Mucosa of gallbladder (tissue), 1 donor: Measurements from ENCODE around the gene PGM2L1. TPM values are rescaled to one million over a fixed set of nuclear protein-coding genes. Genes with fewer than 3 reads are reported as not detected.
A peak's percentile ranks its signal among the peaks of the same experiment; 100 is the strongest.
"Not testable (repeated sequence)": the region's sequence is repeated elsewhere in the genome, so short reads cannot be mapped to it uniquely, and the experiment has no call there.

ENCODE experiments used
- DNase-seq: peaks from one replicate; pipeline ENCODE4 v3.0.0-alpha.2; 2020; ENCODE audit warnings: low spot score
- total RNA-seq: library from RNA; stranded (reverse); gene quantifications from one replicate; pipeline ENCODE4 v1.2.1, GENCODE V29; 2021
- donor health status: DM: no; HTN: no; CAD: no.

The PGM2L1 gene
- total RNA-seq, 1 donor from 2014 or later = 14.0 TPM

GRCh38 chr11:74338963-74339362, 59.3 kb downstream of the PGM2L1 start:
- peak; percentile 67 for DNase-seq

DNA sequence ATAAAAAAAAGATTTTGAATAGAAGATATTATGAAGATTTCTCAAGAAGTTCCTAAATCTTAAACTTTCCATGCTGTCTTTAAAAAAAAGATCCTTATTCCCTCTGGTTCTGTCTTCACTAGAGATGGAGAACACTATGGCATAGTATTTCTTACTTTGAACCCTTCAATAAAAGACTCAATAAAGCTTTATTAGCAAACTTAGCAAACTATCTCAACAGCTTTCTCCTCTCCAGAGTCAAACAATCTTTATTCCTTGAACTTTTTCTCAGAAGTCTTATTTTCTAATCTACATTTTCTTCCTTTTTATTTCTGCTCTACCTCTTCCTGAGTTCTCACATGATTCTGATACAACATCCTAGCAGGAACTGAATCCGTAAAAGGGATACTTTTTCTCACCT, 65.0 kb downstream of the PGM2L1 start:
- DNase-seq = no peak

GRCh38 chr11:74332291-74332690, 65.9 kb downstream of the PGM2L1 start:
- DNase-seq = no peak

DNA sequence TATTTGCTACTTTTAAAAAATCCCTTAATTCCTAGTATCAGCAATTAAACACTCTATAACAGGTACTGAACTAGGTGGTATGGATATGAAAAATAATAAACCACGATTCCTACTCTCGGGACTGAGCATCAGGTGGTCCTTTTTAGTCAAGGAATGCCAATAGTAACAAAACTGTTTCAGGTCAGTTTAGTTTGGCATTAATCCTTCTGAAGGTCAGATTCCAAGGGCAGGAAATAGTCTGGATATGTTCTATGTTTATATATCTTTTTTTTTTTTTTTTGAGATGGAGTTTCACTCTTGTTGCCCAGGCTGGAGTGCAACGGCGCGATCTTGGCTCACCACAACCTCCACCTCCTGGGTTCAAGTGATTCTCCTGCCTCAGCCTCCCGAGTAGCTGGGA, 67.2 kb downstream of the PGM2L1 start:
- DNase-seq = not testable (repeated sequence)

- no peak for DNase-seq
These were observed 68.0 kb downstream of the PGM2L1 start for GRCh38 chr11:74330075-74330858.

DNA sequence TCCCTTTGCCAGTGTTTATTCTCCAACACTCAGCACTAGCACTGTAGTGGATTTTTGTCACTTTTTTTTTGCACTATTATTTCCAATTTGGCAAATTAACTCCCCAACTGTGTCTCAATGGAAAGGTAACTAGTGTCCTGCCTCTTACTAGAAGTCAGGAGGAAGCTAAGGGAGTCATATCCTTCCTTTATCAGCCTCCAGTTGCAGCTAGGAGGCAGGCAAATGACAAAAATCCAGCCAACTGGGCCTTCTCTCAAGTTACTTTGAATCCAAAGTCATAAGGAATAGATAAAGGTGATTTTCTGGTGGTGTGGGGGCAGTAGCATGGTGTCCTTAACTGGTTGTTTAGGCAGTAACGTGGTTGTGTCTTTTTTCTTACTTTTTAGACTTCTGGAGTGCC, 71.2 kb downstream of the PGM2L1 start:
- DNase-seq = no peak

DNA sequence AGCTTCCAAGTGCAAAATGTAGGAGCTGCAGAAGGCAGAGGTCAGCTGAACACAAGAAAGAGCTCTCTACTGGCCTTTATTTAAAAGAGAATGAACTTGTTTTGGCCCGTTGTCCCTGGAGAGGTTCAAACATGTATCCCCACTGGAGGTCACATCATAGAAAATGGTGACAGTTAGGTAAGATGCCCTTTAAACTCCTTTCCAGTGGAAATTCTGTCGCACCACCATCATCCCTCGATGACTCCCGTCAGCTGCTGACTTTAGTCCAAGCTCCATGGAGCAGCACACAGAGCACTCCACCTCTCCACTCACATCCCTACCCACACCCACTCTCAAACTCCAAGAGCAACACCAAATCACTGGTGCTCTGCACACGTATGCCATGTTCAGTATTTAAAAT, 71.6 kb downstream of the PGM2L1 start:
- DNase-seq = no peak

GRCh38 chr11:74325649-74326645, 72.3 kb downstream of the PGM2L1 start:
- peak; percentile 74 for DNase-seq

DNA sequence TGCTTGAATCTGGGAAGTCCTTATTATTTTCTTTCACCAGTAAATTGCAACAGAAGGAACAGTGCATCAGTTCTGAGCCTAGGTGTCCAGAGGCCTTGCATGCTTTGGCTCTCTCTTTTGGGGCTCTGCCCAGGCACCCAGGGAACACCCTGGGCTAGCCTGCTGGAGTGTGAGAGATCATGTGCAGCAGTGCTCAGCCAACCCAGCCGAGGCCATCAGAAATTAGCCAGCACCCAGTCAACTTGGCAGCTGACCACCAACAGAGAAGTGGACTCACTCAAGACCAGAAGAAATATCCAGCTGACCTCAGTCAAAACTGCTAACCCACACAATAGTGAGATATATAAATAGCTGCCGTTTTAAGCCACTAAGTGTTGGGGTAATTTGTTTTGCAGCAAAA, 75.6 kb downstream of the PGM2L1 start:
- DNase-seq = peak; percentile 34

GRCh38 chr11:74321487-74322188, 76.6 kb downstream of the PGM2L1 start:
- no peak for DNase-seq

DNA sequence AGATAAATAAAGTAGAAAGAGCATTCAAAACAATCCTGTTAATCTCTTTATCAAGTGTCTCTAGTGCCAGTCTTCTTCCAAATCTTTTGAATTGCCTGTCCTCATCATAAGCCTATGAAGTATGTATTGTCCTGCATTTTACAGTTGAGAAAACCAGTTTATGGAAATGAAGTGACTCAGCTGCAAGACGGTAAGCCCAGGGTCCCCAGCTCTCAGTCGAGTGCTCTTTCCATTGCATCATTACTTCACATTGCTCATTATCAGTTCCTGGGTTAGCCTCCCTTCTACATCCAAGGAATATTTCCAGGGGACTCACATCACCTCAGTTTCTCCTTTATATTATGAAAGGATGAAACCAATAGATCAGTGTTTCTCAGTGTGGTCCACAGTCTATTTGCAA, 77.7 kb downstream of the PGM2L1 start:
- DNase-seq = no peak

- DNase-seq = no peak
These were observed 79.0 kb downstream of the PGM2L1 start for GRCh38 chr11:74319139-74319816.

DNA sequence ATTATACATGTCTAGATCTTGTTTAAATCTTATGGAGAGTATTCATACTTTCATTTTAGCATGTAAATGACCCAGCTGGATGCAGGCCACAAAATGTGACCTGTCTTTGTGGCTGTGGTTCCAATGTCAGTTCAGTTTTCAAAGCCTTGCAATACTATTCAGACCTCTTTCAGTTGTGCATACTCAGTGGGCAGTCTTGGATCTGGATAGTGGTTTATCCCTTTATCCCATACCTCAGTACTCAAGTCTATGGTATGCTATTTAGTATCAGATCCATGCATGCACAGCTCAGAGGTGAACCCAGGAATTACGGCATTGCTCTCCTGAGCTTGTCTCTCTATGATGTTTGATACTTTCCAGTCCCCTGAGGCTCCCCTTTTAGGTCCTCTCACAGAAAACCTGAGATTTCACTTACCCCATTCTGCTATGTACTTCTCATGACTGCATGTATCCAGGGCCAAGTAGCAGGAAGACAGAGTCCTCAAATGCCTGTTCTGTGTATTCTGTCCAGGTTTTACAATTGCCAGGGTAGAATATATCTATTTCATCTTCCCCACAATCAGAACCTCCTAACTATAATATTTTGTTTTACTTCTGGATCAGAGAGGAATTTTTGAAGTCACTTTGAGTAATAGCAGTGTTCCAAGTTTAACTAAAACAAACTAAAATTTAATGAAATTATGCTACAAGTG, 79.8 kb downstream of the PGM2L1 start:
- DNase-seq = no peak

DNA sequence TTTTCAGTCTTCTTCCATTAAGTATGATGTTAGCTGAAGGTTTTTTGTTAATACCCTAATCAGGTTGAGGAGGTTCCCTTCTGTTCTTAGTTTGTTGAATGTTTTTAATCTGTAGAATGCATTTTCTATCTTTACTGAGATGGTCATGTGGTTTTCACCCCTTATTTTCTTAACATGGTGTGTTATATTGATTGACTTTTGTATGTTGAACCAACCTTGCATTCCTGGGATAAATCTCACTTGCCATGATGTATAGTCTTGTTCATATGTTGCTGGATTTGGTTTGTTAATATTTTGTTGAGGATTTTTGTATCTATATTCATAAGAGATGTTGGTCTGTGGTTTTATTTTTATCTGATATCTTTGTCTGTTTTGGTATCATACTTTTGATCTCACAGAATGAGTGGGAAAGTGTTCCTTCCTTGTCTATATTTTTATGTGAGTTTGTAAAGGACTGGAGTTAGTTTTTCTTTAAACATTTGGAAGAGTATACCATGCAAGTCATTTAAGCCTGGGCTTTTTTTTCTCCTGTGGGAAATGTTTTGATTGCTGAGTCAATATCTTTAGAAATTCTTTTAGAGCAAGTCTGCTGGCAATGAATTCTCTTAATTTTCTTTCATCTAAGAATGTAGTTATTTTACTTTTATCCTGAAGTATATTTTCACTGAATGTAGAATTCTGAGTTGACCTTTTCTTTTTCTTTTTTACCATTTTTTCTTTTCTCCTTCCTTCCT, 81.3 kb downstream of the PGM2L1 start:
- DNase-seq = no peak

- DNase-seq = no peak
These were observed 85.9 kb downstream of the PGM2L1 start for GRCh38 chr11:74312326-74312725.

GRCh38 chr11:74311352-74311926, 86.8 kb downstream of the PGM2L1 start, which contains the start of gene P4HA3:
TSS of gene P4HA3 (minus strand) at chr11:74311640. CDS start at chr11:74311611, 29 bp downstream.
- DNase-seq = peak; percentile 66

GRCh38 chr11:74310857-74311256, 87.4 kb downstream of the PGM2L1 start:
- no peak for DNase-seq

DNA sequence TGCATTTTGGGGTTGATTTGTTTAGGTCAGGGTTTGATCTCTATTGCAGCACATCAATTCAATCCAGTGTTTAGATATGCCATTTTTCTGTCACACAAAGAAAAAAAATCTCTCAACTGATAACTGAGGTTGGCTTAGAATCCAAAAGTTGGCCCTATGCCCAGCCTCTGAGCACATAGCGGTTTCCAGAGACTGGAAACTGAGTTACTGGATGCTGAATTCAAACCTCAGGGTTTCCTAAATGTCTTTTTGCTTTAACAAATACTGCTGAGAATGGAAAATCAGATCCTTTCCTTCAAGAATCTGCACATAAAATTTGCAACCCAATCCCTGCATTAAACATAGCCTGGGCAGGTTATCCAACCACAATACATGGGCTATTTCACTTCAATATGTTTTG, 90.8 kb downstream of the PGM2L1 start:
- DNase-seq = no peak

- no peak for DNase-seq
These were observed 91.6 kb downstream of the PGM2L1 start for GRCh38 chr11:74306435-74307175.
